ENCODE measurements around the gene SEC22B.
"Not testable (repeated sequence)": the region's sequence is repeated elsewhere in the genome, so short reads cannot be mapped to it uniquely, and the experiment has no call there.

The SEC22B gene

DNA sequence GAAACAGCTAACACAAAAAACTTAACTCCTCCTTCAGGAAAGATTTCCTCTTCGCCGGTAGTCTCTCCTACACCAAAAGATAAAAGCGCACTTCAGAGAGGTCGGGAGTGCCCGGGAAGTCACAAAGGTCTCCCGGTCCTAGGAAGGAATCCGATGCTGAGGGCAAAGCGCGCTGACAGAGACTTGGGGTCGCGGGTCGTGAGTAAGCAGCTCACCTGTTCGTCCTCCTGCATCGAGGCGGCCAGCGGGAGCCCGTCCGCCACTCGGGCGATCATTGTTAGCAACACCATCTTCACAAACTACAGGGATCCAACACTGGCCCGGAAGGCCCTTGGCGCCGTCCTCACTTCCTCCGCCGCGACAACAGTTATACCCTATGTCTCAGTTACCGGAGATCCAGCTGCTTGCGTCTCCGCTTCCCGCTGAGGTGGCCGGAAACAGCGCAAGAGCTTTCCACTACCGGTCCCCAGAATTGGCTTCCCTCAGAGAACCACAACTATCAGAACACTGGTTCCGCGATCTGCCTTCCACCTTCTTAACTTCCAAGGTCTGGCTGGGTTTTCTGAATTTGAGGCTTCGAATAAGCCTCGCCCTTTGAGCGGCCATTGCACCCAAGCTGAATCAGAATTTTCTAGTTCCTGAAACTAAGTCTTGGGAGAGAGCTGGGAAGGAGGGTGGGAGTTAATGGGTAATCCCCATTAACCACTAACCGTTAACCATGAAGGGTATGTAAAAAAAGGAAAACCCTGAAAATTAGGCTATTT is at the start of gene SEC22B:
Gene SEC22B, minus strand, starts transcription at position 429 of the 764 bp plus-strand sequence. Its CDS starts 139 bp downstream, at position 290.
- H3K4me1 Mint-ChIP-seq (ENCODE audit: low read depth): peaks cover 4% of the 10 kb centered on the region
- no peaks in the 10 kb centered on the region for H3K9me3 Mint-ChIP-seq
- peaks cover 2% of the 10 kb centered on the region for H3K27me3 Mint-ChIP-seq (ENCODE audit: low read depth)
- H3K4me3 Mint-ChIP-seq: peak within 1 kb of the TSS; percentile 100
- H3K36me3 Mint-ChIP-seq (ENCODE audit: low read depth): peaks cover 8% of the 10 kb centered on the region
- peak within 1 kb of the TSS; percentile 98 for H3K27ac Mint-ChIP-seq
- peak; percentile 86 for DNase-seq (ENCODE audit: low spot score)

DNA sequence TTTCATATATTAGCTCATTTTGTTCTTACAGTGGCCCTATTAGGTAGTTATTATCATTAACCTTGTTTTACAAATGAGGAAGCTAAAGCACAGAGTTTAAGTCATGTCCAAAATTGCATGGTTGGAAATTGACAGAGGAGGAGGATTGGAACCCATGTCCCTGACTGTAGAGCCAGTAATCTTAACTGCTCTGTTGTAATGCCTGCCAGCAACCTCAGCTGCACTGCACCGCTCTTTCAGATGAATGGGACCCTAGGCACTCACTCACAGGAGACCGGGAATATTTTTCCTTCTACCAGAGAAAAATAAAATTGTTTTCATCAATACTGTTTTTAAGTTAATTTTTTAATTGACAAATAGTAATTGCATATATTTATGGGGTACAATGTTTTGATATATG is 41.6 kb upstream of the SEC22B start:
- H3K4me3 Mint-ChIP-seq; H3K27ac Mint-ChIP-seq; DNase-seq (ENCODE audit: low spot score); H3K27me3 Mint-ChIP-seq (ENCODE audit: low read depth); H3K4me1 Mint-ChIP-seq (ENCODE audit: low read depth); H3K9me3 Mint-ChIP-seq; H3K36me3 Mint-ChIP-seq (ENCODE audit: low read depth): not testable (repeated sequence)

DNA sequence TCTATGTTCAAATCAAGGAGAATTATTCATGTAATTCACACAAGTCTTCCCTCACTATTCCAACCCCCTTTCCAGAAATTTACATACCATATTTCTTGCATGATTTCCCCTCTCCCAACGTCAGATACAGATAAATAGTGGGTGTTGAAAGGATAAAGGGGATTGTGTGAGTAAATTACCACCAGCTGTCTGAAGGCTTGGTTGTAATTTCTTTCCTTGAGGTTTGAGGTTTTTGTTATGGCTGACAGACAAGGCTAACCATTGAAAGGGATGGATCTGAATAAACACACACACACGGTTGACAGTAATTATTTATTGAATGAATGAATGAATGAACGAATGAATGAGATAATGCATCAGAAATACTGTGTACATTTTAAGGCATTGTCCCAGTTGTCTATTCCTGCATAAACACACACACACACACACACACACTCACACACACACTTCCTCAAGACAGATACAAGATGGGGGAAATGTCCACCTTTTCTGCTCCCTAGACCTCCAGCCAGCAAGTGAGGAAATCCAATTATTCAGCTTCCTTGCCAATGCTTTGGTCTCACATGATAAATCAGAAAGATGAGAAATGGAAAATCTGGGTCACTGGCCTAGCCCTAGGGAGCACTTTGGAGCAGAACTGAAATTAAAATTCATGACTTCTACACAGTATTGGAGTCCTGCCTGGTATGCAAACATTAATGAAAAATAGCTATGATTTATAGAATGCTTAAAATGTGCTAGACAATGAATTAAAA is 41.0 kb upstream of the SEC22B start:
- not testable (repeated sequence) for H3K27me3 Mint-ChIP-seq (ENCODE audit: low read depth); H3K36me3 Mint-ChIP-seq (ENCODE audit: low read depth); DNase-seq (ENCODE audit: low spot score); H3K4me1 Mint-ChIP-seq (ENCODE audit: low read depth); H3K4me3 Mint-ChIP-seq; H3K27ac Mint-ChIP-seq; H3K9me3 Mint-ChIP-seq

DNA sequence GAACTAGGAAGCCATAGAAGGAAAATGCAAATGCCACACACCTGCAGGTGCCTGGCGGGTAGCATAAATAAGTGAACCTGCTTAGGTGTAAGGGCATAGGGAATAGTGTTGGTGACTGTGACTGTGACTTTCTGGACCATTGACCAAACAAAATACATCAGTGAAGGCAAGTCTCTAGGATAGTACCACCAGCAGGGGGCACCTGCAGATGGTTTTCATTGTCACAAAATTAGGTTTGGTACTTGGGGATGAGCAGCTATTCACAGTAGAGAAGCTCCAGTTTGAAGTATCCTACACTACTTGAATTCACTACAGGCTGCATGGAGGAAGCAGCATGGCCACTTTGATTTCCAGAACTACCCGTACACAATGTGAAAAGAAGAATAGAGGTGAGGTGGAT is 37.3 kb upstream of the SEC22B start:
- not testable (repeated sequence) for H3K27me3 Mint-ChIP-seq (ENCODE audit: low read depth); H3K4me3 Mint-ChIP-seq; DNase-seq (ENCODE audit: low spot score); H3K4me1 Mint-ChIP-seq (ENCODE audit: low read depth); H3K9me3 Mint-ChIP-seq; H3K27ac Mint-ChIP-seq; H3K36me3 Mint-ChIP-seq (ENCODE audit: low read depth)

DNA sequence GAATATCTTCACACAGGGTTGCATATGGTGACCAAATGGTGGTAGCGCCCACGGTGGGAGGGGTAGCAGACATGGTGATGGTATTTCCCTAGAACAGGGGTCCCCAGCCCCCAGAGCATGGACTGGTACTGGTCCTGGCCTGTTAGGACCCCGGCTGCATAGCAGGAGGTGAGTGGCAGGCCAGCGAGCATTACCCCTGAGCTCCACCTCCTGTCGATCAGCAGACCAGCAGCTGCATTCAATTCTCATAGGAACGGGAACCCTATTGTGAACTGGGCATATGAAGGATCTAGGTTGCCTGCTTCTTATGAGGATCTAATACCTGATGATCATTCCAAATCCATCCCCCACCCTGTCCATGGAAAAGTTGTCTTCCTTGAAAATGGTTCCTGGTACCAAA is 34.4 kb upstream of the SEC22B start:
- H3K36me3 Mint-ChIP-seq (ENCODE audit: low read depth); H3K4me3 Mint-ChIP-seq; H3K27me3 Mint-ChIP-seq (ENCODE audit: low read depth); H3K27ac Mint-ChIP-seq; DNase-seq (ENCODE audit: low spot score); H3K4me1 Mint-ChIP-seq (ENCODE audit: low read depth); H3K9me3 Mint-ChIP-seq: not testable (repeated sequence)

DNA sequence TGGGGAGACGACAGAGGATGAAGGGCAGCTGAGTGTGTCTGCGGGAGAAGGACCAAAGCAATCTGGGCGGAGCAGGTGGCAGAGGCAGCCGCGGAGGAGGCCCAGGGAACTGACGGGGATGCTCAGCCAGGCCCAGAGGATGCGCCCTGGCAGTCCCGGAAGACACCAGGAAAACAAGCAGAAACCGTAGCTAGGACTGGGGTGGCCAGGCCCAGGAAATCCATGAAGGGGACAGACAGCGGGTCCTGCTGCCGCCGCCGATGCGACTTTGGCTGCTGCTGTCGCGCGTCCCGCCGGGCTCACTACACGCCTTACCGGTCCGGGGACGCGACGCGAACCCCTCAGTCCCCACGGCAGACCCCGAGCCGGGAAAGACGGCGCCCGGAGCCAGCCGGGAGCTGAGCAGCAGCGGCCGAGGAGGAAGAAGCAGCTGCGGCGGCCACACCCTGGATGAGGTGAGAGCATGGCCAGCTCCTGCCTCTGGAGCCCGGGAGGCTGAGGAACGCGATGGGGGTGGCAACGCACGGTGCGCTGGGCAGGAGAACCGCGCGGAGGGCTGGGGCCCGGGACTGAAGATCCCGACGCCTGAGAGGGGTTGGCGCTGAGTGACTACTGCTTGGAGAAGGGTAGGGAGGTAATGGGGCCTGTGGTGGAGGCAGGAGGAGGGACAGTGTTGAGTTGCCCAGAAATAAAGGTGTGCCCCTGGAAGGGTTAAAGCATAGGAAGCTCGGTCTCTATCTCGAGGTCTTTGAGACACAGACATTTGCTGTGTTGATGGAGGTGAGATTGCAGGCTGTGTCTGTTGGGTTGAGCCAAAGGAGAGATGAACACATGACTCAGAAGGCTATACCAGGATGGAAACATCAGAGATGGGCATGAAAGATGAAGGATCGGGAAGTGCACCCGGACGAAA is 20.8 kb upstream of the SEC22B start:
- peak overlapping the region; percentile 69 for H3K4me3 Mint-ChIP-seq
- H3K27me3 Mint-ChIP-seq (ENCODE audit: low read depth); H3K9me3 Mint-ChIP-seq; H3K27ac Mint-ChIP-seq; DNase-seq (ENCODE audit: low spot score); H3K36me3 Mint-ChIP-seq (ENCODE audit: low read depth); H3K4me1 Mint-ChIP-seq (ENCODE audit: low read depth): not testable (repeated sequence)

DNA sequence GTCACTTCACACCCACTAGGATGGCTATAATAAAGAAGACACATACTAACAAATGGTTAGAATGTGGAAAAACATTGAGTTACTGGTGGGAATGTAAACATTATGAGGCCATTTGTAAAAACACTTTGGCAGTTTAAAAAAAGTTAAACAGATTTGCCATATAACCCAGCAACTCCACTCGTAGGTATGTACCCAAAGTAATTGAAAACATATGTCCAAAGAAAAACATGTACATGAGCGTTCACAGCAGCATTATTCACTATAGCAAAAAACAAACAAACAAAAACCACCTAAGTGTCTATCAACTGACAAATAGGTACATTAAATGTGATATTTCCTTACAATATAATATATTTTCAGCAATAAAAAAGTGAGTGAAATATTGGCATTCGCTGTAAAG is 12.3 kb upstream of the SEC22B start:
- H3K27me3 Mint-ChIP-seq (ENCODE audit: low read depth); H3K9me3 Mint-ChIP-seq; H3K4me1 Mint-ChIP-seq (ENCODE audit: low read depth); H3K27ac Mint-ChIP-seq; DNase-seq (ENCODE audit: low spot score); H3K4me3 Mint-ChIP-seq; H3K36me3 Mint-ChIP-seq (ENCODE audit: low read depth): not testable (repeated sequence)

DNA sequence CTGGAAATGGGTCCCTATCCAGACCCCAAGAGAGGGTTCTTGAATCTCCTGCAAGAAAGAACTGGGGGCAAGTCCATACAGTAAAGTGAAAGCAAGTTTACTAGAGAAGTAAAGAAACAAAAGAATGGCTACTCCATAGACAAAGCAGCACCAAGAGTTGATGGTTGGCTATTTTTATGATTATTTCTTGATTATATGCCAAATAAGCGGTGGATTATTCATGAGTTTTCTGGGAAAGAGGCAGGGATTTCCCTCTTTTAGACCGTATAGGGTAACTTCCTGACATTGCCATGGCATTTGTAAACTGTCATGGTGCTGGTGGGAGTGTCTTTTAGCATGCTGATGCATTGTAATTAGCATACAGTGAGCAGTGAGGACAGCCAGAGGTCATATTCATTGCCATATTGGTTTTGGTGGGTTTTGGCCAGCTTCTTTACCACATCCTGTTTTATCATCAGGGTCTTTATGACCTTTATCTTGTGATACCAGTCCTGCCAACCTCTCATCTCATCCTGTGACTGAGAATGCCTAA is 5.9 kb upstream of the SEC22B start:
- not testable (repeated sequence) for H3K27me3 Mint-ChIP-seq (ENCODE audit: low read depth); H3K9me3 Mint-ChIP-seq; H3K4me1 Mint-ChIP-seq (ENCODE audit: low read depth); H3K36me3 Mint-ChIP-seq (ENCODE audit: low read depth); DNase-seq (ENCODE audit: low spot score); H3K27ac Mint-ChIP-seq; H3K4me3 Mint-ChIP-seq

DNA sequence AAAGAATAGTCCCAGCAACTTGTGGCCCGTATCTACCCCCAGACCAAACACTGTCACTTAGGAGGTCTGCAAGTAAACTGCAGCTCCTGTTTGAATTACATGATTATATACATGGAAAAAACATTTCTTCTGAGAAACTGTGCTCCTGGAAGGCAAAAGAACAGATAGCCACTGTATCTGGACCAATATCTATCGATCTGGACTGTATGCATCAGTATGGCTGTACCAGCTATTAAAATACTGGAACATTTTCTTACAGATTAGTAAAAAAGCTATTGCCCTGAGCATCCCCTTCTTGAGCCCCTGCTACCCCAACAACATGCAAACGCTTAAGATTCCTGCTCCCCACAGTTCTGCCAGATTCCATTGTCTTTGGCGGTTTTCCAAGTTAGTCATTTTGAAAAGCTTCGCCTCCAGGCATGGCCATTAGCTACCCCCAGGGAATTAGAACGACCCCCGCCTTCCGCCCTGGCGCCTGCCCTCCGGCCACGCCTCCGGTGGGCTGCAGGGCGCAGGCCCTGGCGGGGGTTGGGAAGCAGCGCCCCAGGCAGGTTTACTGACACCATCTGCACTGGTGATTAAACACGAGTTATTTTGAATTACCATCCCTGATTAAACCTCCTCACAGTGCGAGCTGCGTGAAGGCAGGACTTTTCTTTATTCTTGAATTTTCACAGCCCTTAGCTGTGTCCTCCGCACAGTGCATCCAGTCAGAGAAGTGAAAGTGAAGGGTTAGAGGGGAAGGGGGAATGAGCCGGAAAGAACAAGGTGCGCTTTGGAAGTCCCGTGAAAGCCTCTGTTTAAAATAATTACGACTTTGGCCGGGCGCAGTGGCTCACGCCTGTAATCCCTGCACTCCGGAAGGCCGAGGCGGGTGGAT is 3.7 kb upstream of the SEC22B start:
- not testable (repeated sequence) for DNase-seq (ENCODE audit: low spot score)

DNA sequence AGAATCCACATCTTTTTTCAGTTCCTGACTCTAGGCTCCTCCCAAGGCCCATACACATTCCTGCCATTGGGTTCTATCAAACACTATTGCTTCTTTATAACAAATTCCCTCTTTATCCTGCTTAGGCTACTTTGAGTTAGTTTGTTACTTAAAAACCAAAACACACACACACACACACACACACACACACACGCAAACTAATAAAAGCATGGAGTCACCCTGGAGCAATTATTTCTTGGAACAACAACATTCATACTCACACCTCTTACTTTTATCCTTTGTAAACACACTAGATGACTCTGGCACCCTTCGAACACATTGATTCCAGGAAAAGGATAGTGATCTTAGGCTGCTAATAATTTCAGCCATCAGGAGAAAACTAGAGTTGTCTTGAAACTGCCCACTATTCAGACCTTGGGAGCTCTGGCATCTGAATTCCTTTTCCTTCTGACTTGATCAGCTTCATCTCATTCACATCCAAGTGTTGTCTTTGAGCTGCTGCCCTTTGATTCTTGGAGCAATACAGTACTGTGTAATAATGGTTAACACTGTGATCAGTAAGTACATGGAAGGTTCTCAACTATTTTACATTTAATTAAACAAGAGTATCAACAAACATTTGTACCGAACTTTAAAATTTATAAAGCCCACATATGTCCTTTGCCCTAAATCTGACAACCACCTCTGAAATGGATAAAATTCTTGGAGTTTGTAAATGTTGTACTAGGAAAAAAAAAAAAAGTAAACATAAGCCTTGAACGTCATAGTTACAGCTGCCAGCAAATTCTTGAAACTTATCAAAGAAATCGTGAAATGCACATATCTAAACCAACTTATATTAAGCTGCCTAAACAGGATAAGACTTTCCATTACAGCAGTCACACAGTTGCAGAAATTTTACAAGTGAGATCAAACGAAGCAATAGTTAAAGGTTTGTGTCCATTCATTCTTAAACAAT is 2.8 kb upstream of the SEC22B start:
- Mint-ChIP-seq H3K4me3 (no peak overlapping the region), H3K36me3 (ENCODE audit: low read depth) (peaks cover 8% of the 10 kb centered on the region), H3K9me3 (no peaks in the 10 kb centered on the region), H3K4me1 (ENCODE audit: low read depth) (peaks cover 4% of the 10 kb centered on the region), H3K27ac (no peak overlapping the region), H3K27me3 (ENCODE audit: low read depth) (peaks cover 2% of the 10 kb centered on the region)
- no peak for DNase-seq (ENCODE audit: low spot score)

More for the DNA sequence above, 3.7 kb upstream of the SEC22B start:
- not testable (repeated sequence) for H3K27me3 Mint-ChIP-seq (ENCODE audit: low read depth); H3K4me3 Mint-ChIP-seq; H3K4me1 Mint-ChIP-seq (ENCODE audit: low read depth); H3K9me3 Mint-ChIP-seq; H3K27ac Mint-ChIP-seq; H3K36me3 Mint-ChIP-seq (ENCODE audit: low read depth)

DNA sequence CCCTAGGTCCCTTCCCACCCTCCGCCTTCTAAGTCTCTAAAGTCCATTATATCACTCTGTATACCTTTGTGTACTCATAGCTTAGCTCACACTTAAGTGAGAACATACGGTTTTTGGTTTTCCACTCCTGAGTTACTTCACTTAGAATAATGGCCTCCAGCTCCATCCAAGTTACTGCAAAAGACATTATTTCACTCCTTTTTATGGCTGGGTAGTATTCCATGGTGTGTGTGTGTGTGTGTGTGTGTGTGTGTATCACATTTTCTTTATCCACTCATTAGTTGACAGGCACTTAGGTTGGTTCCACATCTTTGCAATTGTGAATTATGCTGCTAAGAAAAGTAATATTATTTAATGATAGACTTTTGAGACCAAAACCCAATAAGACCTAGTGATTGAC is 1.7 kb upstream of the SEC22B start:
- H3K36me3 Mint-ChIP-seq (ENCODE audit: low read depth); H3K9me3 Mint-ChIP-seq; DNase-seq (ENCODE audit: low spot score); H3K27ac Mint-ChIP-seq; H3K4me3 Mint-ChIP-seq; H3K4me1 Mint-ChIP-seq (ENCODE audit: low read depth); H3K27me3 Mint-ChIP-seq (ENCODE audit: low read depth): not testable (repeated sequence)

DNA sequence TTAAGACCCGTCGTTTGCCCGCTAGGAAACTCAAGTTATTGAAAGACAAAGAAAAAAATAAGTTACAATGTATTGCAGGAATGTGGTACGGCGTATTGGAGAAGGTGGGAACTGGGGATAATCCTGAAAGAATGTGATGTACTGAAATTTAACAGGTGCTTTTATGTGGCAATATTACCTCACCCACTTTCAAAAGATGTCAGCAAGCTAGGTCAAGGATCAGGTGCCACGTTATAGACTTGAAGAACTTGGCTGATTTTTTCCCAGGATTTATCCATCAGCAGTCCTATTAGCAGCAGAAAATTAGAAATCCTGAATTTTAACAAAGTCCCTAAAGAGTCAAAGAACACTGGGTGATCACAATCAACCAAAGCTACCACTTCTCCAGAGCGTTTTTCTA is 632 bp downstream of the SEC22B start:
- not testable (repeated sequence) for H3K36me3 Mint-ChIP-seq (ENCODE audit: low read depth); DNase-seq (ENCODE audit: low spot score); H3K9me3 Mint-ChIP-seq; H3K4me1 Mint-ChIP-seq (ENCODE audit: low read depth); H3K27me3 Mint-ChIP-seq (ENCODE audit: low read depth)
- Mint-ChIP-seq H3K27ac (peak overlapping the region; percentile 98), H3K4me3 (peak overlapping the region; percentile 100)
